HUES64 (cell line): ENCODE measurements around the gene XRCC3.
A peak's percentile ranks its signal among the peaks of the same experiment; 100 is the strongest.

Experiments
- H3K27ac ChIP-seq: 2 replicates; pipeline ENCODE4 v1.7.0; 2013; ENCODE audit warnings: low read depth, low read length, inconsistent platforms
- H3K27me3 ChIP-seq: 2 replicates; pipeline ENCODE4 v1.6.1; 2013; ENCODE audit warnings: mild to moderate bottlenecking, low read length; ENCODE audit not compliant: insufficient read depth
- H3K36me3 ChIP-seq: 2 replicates; pipeline ENCODE4 v1.6.1; 2013; ENCODE audit warnings: mild to moderate bottlenecking, low read length; ENCODE audit not compliant: insufficient read depth
- H3K4me1 ChIP-seq: 2 replicates; pipeline ENCODE4 v1.6.1; 2013; ENCODE audit warnings: mild to moderate bottlenecking, low read length, moderate library complexity; ENCODE audit not compliant: insufficient read depth
- H3K4me3 ChIP-seq: 2 replicates; pipeline ENCODE4 v1.5.1; 2013; ENCODE audit warnings: mild to moderate bottlenecking, low read length, moderate library complexity
- H3K9ac ChIP-seq: 2 replicates; pipeline ENCODE4 v1.6.1; 2013; ENCODE audit warnings: mild to moderate bottlenecking, low read depth, low read length
- H3K9me3 ChIP-seq: 2 replicates; pipeline ENCODE4 v1.6.1; 2013; ENCODE audit warnings: low read depth, low read length; ENCODE audit not compliant: insufficient read depth
- WGBS: fragments of 150-250, 120-280 bp; methylation state at CpG from one replicate; pipeline ENCODE4 v1.1.7; 2013; ENCODE audit warnings: missing lambda C conversion rate; 5-methylcytosine and 5-hydroxymethylcytosine counted together

XRCC3 gene

DNA sequence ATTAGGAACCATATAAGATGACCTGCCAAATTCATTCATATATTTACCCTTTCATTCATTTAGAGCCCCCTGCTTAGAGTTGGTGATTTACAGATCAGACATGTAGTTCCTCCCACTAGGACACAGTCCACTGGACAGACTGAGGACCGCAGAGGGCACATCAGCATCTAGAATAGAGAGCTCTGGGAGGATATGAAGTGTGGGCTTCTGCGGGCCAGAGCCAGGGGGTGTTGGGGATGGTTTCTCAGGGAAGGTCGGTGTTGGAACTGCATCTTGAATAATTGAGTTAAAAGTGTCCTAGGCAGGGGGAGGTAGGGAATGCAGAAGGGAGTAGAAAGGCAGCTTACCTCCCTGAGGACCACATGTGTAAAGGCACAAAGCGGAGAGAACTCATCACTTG, 43.3 kb downstream of the XRCC3 start:
- Histone ChIP-seq H3K4me3 (no peak overlapping the region), H3K9ac (no peak overlapping the region), H3K27me3 (no peaks in the 10 kb centered on the region), H3K4me1 (no peaks in the 10 kb centered on the region), H3K27ac (no peak overlapping the region), H3K36me3 (peaks cover 89% of the 10 kb centered on the region), H3K9me3 (no peaks in the 10 kb centered on the region)
- WGBS = 95% methylated on average over 4 of the region's 4 CpGs

DNA sequence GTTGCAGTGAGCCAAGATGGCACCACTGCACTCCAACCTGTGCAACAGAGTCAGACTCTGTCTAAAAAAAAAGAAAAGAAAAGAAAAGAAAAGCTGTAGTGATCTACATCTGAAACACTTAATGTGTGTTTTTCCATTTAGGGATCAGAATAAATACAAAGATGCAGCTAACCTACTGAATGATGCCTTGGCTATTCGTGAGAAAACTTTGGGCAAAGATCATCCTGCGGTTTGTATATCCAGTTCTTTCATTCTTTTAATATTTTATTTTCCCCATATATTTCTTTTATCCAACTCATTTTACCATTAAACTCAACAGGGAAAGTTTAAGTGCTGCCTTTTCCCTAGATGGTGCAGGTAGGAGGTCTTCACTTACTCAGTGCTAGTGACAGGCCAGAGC, 45.9 kb downstream of the XRCC3 start:
- no peak overlapping the region for H3K4me3 ChIP-seq
- no peaks in the 10 kb centered on the region for H3K27me3 ChIP-seq
- H3K4me1 ChIP-seq = no peaks in the 10 kb centered on the region
- H3K9me3 ChIP-seq = no peaks in the 10 kb centered on the region
- peaks cover 80% of the 10 kb centered on the region for H3K36me3 ChIP-seq
- H3K9ac ChIP-seq = no peak overlapping the region
- WGBS = 95% methylated on average over 2 of the region's 2 CpGs
- H3K27ac ChIP-seq = no peak overlapping the region

DNA sequence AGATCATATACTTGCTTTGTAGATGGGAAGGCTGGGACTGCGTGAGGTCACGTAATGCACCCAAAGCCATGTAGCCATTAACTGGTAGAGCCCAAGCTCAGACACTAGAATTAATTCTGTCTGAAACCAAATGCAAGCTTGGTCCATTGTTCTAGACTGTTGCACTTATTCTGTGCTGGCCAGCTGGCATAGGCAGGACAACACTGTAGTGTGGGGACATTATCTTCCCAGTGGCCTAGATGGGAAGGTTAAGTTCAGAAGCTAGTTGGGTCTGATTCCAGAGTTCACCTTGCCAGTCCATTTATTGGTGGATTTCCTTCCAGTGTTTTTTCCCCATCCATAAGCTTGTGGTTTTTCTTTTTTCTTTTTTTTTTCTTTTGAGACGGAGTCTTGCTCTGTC, 47.1 kb downstream of the XRCC3 start:
- no peak overlapping the region for H3K4me3 ChIP-seq
- no peaks in the 10 kb centered on the region for H3K27me3 ChIP-seq
- no peak overlapping the region for H3K27ac ChIP-seq
- H3K9me3 ChIP-seq = no peaks in the 10 kb centered on the region
- no peak overlapping the region for H3K9ac ChIP-seq
- H3K36me3 ChIP-seq = peaks cover 81% of the 10 kb centered on the region
- H3K4me1 ChIP-seq = no peaks in the 10 kb centered on the region
- 97% methylated on average over 3 of the region's 3 CpGs for WGBS

DNA sequence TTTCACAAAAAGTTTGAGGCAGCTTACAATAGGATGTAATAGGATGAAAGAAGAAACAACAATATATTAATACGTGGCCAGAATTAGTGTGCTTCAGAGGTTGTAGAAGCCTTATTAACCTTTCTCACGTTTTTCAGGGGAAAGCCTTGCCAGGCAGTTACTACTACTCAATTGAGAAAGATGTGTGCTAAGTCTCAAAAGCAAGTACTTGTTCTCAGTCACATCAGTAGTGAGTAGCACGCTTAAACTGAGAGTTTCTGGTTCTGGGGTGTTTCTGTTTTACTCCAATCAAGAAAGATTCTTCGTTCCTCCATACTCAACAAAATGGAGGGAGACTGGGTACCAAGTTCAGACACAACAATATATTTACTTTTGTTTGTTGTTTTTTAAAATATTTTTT, 47.6 kb downstream of the XRCC3 start:
- WGBS = 97% methylated on average over 3 of the region's 4 CpGs
- H3K27ac ChIP-seq = no peak overlapping the region
- H3K27me3 ChIP-seq = no peaks in the 10 kb centered on the region
- H3K4me1 ChIP-seq = no peaks in the 10 kb centered on the region
- no peak overlapping the region for H3K4me3 ChIP-seq
- H3K9ac ChIP-seq = no peak overlapping the region
- peaks cover 80% of the 10 kb centered on the region for H3K36me3 ChIP-seq
- H3K9me3 ChIP-seq = no peaks in the 10 kb centered on the region

DNA sequence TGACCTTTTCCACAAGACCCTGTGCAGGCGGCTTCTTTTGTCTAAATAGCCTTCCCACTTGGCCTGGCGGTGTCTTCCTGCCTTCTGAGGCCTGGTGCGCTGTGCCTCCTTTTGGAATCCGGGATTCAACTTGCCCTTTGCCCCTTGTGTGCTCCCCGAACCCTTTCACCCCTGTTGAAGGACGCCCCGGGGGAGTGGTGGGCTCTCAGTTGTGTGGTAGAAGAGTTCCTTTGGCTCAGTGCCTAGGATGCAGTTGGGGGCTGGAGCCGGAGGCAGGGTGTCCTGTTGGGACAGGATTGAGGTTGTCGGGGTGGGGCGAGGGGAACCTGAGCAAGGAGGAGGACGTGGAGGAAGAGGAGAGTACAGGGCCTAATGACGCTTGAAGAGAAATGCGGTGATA, 51.7 kb downstream of the XRCC3 start:
- WGBS = 94% methylated on average over 13 of the region's 13 CpGs
- H3K9ac ChIP-seq = peak overlapping the region; percentile 13; the same call in 1 of the 2 replicates
- no peaks in the 10 kb centered on the region for H3K9me3 ChIP-seq
- peaks cover 84% of the 10 kb centered on the region for H3K36me3 ChIP-seq
- no peak overlapping the region for H3K27ac ChIP-seq
- H3K27me3 ChIP-seq = no peaks in the 10 kb centered on the region
- H3K4me3 ChIP-seq = no peak overlapping the region
- H3K4me1 ChIP-seq = no peaks in the 10 kb centered on the region

DNA sequence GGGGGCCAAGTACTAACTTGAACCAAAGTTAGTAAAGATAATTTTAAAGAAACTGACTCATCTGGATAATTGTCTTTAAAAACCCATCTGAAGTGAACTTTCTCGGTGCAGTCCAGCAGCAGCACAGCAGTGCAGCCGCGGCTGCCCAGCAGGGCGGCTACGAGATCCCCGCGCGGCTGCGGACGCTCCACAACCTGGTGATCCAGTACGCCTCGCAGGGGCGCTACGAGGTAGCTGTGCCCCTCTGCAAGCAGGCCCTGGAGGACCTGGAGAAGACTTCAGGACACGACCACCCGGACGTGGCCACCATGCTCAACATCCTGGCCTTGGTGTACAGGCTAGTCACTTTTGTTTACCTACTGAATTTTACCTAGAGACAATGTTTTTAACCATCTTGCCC, 52.7 kb downstream of the XRCC3 start:
- peaks cover 83% of the 10 kb centered on the region for H3K36me3 ChIP-seq
- 97% methylated on average over 17 of the region's 17 CpGs for WGBS

DNA sequence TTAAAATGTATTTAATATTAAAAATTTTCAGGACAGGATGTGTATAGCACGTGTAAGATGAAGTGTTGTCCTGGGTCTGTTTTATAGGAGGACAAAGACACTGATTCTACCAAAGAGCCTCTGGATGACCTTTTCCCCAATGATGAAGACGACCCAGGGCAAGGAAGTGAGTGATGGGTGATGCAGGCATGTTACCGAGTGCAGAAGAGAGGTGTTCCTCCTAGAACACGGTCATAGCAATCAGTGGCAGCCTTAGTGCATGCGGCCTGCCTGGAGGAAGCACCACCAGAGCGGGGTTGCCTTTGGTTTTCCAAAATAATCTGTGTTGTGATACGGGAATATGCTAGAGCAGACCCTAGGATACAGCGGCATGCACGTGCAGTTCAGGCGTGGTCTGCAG, 53.2 kb downstream of the XRCC3 start:
- no peaks in the 10 kb centered on the region for H3K4me1 ChIP-seq
- no peak overlapping the region for H3K27ac ChIP-seq
- no peak overlapping the region for H3K4me3 ChIP-seq
- no peaks in the 10 kb centered on the region for H3K27me3 ChIP-seq
- H3K36me3 ChIP-seq = peaks cover 85% of the 10 kb centered on the region
- H3K9ac ChIP-seq = no peak overlapping the region
- 96% methylated on average over 10 of the region's 10 CpGs for WGBS
- no peaks in the 10 kb centered on the region for H3K9me3 ChIP-seq

More for the DNA sequence above, 52.7 kb downstream of the XRCC3 start:
- Histone ChIP-seq H3K9ac (no peak overlapping the region), H3K27ac (no peak overlapping the region), H3K4me1 (no peaks in the 10 kb centered on the region), H3K27me3 (no peaks in the 10 kb centered on the region), H3K4me3 (no peak overlapping the region), H3K9me3 (no peaks in the 10 kb centered on the region)

DNA sequence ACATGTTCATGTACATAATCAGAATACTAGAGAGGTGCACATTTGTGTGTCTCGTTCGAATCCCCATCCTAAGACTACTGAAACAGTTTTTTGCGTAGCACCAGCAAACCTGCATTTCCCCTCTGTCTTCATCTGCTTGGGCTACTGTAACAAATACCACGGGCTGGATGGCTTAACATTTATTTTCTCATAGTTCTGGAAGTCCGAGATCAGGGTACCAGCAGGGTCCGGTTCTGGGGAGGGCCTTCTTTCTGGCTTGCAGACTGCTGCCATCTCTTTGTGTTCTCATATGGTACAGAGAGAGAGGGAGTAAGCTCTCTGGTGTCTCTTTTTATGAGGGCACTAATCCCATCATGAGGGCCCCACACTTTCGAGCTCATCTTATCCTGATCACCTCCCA, 55.6 kb downstream of the XRCC3 start:
- 96% methylated on average over 6 of the region's 7 CpGs for WGBS
- Histone ChIP-seq H3K27ac (no peak overlapping the region), H3K36me3 (peaks cover 95% of the 10 kb centered on the region), H3K4me3 (no peak overlapping the region), H3K9me3 (no peaks in the 10 kb centered on the region), H3K9ac (no peak overlapping the region), H3K4me1 (no peaks in the 10 kb centered on the region), H3K27me3 (no peaks in the 10 kb centered on the region)

DNA sequence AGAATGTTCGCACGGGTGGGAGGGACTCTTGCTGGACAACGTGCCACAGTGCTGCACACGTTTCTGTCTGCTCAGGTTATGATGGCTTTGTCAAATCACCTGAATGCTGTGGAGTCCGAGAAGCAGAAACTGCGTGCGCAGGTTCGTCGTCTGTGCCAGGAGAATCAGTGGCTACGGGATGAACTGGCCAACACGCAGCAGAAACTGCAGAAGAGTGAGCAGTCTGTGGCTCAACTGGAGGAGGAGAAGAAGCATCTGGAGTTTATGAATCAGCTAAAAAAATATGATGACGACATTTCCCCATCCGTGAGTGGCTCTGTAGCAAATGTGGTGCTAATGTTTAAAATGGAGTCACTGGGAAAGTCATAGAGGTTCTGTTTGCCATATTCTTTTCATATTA, 57.8 kb downstream of the XRCC3 start:
- no peak overlapping the region for H3K9ac ChIP-seq
- WGBS = 96% methylated on average over 13 of the region's 13 CpGs
- H3K27me3 ChIP-seq = no peaks in the 10 kb centered on the region
- H3K9me3 ChIP-seq = no peaks in the 10 kb centered on the region
- no peaks in the 10 kb centered on the region for H3K4me1 ChIP-seq
- H3K4me3 ChIP-seq = no peak overlapping the region
- peaks cover 91% of the 10 kb centered on the region for H3K36me3 ChIP-seq
- no peak overlapping the region for H3K27ac ChIP-seq

DNA sequence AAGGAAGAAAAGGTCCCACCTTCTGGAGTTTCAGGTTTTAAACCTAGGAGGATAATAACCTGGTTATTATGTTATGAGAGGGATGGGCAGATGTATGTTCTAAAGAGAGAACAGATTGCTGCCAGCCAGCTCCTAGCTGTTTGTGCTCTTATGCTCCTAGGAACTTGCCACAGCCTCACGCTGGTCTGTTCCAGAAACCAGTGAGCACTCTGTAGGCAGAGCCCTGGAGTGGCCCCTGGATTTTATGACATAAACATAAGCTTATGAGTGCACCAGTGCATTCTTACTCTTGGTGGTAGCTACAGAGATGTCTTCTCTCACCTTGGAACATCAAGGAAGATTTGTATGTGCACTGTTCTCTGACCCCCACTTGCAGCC, 58.5 kb downstream of the XRCC3 start:
- Histone ChIP-seq H3K4me1 (no peaks in the 10 kb centered on the region), H3K9me3 (no peaks in the 10 kb centered on the region), H3K9ac (no peak overlapping the region), H3K27ac (no peak overlapping the region), H3K36me3 (peaks cover 84% of the 10 kb centered on the region), H3K4me3 (no peak overlapping the region), H3K27me3 (no peaks in the 10 kb centered on the region)
- WGBS = 98% methylated on average over 1 of the region's 1 CpG

DNA sequence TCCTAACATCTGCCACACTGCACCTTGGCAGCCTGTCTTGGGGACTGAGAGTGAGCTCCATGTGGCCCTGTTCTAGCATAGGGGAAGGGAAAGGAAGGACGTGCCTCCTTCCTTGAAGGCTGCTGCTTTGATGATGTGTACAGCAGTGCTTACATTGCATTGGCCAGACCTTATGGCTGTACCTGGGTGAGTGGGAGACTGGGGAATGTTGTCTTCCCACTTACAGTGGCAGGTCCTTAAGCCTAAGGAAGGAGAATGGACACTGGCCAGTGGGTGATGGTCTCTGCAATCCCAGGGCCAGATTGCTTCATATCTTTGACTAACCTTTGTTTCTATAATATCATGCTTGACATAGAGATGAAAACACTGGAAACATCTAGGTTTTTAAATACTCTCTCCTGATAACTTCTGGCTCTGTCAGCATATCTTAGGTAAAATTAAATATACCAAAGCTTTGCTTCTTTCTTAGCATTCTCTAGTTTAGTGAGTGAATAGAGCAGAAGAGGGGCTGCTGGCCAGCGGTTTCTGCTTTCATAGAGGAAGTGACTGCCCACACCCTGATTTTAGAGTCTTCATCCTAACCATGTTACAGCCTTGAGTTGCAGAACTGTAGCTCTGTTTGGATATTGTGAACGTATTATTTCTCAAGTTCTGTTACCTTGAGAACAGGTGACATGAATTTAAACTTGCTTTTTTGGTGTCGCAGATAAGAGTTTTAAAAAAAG, 59.1 kb downstream of the XRCC3 start:
- no peak overlapping the region for H3K4me3 ChIP-seq
- no peak overlapping the region for H3K27ac ChIP-seq
- no peaks in the 10 kb centered on the region for H3K9me3 ChIP-seq
- H3K36me3 ChIP-seq = peaks cover 79% of the 10 kb centered on the region
- WGBS = 90% methylated on average over 4 of the region's 4 CpGs
- H3K4me1 ChIP-seq = no peaks in the 10 kb centered on the region
- no peak overlapping the region for H3K9ac ChIP-seq
- H3K27me3 ChIP-seq = no peaks in the 10 kb centered on the region

DNA sequence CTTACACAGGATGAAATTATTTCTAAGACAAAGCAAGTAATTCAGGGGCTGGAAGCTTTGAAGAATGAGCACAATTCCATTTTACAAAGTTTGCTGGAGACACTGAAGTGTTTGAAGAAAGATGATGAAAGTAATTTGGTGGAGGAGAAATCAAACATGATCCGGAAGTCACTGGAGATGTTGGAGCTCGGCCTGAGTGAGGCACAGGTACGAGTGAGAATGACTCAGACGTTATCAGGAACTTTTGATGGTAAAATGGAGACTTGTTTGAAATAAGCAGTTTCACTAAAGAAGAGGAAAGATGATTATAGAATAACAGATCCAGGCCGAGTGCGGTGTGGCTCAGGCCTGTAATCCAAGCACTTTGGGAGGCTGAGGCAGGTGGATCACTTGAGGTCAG, 60.6 kb downstream of the XRCC3 start:
- H3K27ac ChIP-seq = no peak overlapping the region
- H3K36me3 ChIP-seq = peaks cover 64% of the 10 kb centered on the region
- H3K4me3 ChIP-seq = no peak overlapping the region
- H3K9ac ChIP-seq = no peak overlapping the region
- 94% methylated on average over 6 of the region's 6 CpGs for WGBS
- H3K27me3 ChIP-seq = no peaks in the 10 kb centered on the region
- H3K4me1 ChIP-seq = no peaks in the 10 kb centered on the region
- no peaks in the 10 kb centered on the region for H3K9me3 ChIP-seq
